Activated CD8-positive, alpha-beta T cell treated with anti-CD3 and anti-CD28 coated beads, Interleukin-2, amount 10 ng/mL, durations not matched to agents 7 days and 5 days (primary cell): ENCODE results near the gene STEEP1. TPM values are rescaled to one million over a fixed set of nuclear protein-coding genes. Genes with fewer than 3 reads are reported as not detected.

ENCODE experiments used
- ATAC-seq: fragments of 150-1000 bp; cut with Tn5 transposase; one replicate; pipeline ENCODE4 v1.10.0; 2021; ENCODE audit warnings: moderate library complexity
- CTCF ChIA-PET: fragments of 350-600 bp; sonication (Branson Sonifier 250); formaldehyde crosslinking; loops from one replicate; lab custom pipeline; 2021; ENCODE audit warnings: antibody characterized with exemption; lab: Charles Lee
- POLR2A ChIA-PET: fragments of 350-600 bp; sonication (Branson Sonifier 250); formaldehyde crosslinking; loops from one replicate; lab custom pipeline; 2021; ENCODE audit warnings: antibody characterized with exemption; lab: Charles Lee
- DNase-seq: peaks from one replicate; pipeline ENCODE4 v3.0.0-alpha.2; 2020
- H3K27ac Mint-ChIP-seq: one replicate; pipeline ENCODE4 v1.8.0; 2021; ENCODE audit warnings: mild to moderate bottlenecking, mixed read lengths
- H3K27me3 Mint-ChIP-seq: one replicate; pipeline ENCODE4 v1.8.0; 2021; ENCODE audit warnings: low read depth, mixed read lengths
- H3K36me3 Mint-ChIP-seq: one replicate; pipeline ENCODE4 v1.8.0; 2021; ENCODE audit warnings: low read depth, mixed read lengths
- H3K4me1 Mint-ChIP-seq: one replicate; pipeline ENCODE4 v1.8.0; 2021; ENCODE audit warnings: low read depth, mixed read lengths
- H3K4me3 Mint-ChIP-seq: one replicate; pipeline ENCODE4 v1.8.0; 2021; ENCODE audit warnings: mild to moderate bottlenecking, mixed read lengths
- H3K9me3 Mint-ChIP-seq: one replicate; pipeline ENCODE4 v1.8.0; 2022; ENCODE audit warnings: mixed read lengths; ENCODE audit not compliant: insufficient read depth
- total RNA-seq, 2 experiments: library from RNA; stranded (reverse); gene quantifications; one replicate each; pipeline ENCODE4 v1.2.3, GENCODE V29; 2021

The STEEP1 gene
- total RNA-seq, 2 experiments from 2014 or later = 20.2 to 20.5 TPM

GRCh38 chrX:119574394-119575266 lies 9.4 kb upstream of the STEEP1 start, which contains the start of gene UBE2A:
Gene UBE2A (plus strand): TSS chrX:119574563. CDS start chrX:119574712, 149 bp downstream.
- peak within 1 kb of the TSS; percentile 78 for H3K4me3 Mint-ChIP-seq
- H3K4me1 Mint-ChIP-seq = peaks cover 29% of the 10 kb centered on the region
- CTCF ChIA-PET = interaction anchor here (1.0 to 1.9 kb wide), 5 partner anchors 9 to 184 kb away, joined by 3 to 4 read pairs (median 3); partner anchors contain the start of gene SOWAHD
- no peaks in the 10 kb centered on the region for H3K27me3 Mint-ChIP-seq
- ATAC-seq (peak; percentile 90), DNase-seq (peak; percentile 91)
- H3K36me3 Mint-ChIP-seq = peaks cover 12% of the 10 kb centered on the region
- peak within 1 kb of the TSS; percentile 85 for H3K27ac Mint-ChIP-seq
- H3K9me3 Mint-ChIP-seq = no peaks in the 10 kb centered on the region
- POLR2A ChIA-PET = interaction anchor here (0.6 to 2.3 kb wide), 12 partner anchors 9 to 217 kb away, joined by 3 to 16 read pairs (median 4); partner anchors contain the start of genes NKRF, RPL39, SLC25A5 and STEEP1

- Mint-ChIP-seq H3K27ac (peak overlapping the region; percentile 85), H3K4me1 (peaks cover 29% of the 10 kb centered on the region), H3K36me3 (peaks cover 12% of the 10 kb centered on the region), H3K27me3 (no peaks in the 10 kb centered on the region), H3K4me3 (peak overlapping the region; percentile 78), H3K9me3 (no peaks in the 10 kb centered on the region)
- ATAC-seq (peak; percentile 8), DNase-seq (no peak)
- CTCF ChIA-PET = interaction anchor here (1.1 to 1.9 kb wide), 4 partner anchors 8 to 185 kb away, joined by 3 to 4 read pairs (median 3); partner anchors contain the start of gene SOWAHD
- POLR2A ChIA-PET = interaction anchor here (0.5 to 2.3 kb wide), 8 partner anchors 9 to 218 kb away, joined by 3 to 16 read pairs (median 4); partner anchors contain the start of genes NKRF, RPL39 and STEEP1
Observed at GRCh38 chrX:119573840-119574393, 8.7 kb upstream of the STEEP1 start.

GRCh38 chrX:119573222-119573621 lies 8.0 kb upstream of the STEEP1 start:
- DNase-seq (no peak), ATAC-seq (no peak)
- ChIA-PET CTCF (interaction anchor here (1.6 kb wide), 1 partner anchor 18 kb away, joined by 3 read pairs; no protein-coding TSS in a partner anchor), POLR2A (interaction anchor here (1.2 to 2.3 kb wide), 2 partner anchors 8 to 32 kb away, joined by 5 to 16 read pairs; partner anchors contain the start of genes NKRF and STEEP1)
- Mint-ChIP-seq H3K27me3 (no peaks in the 10 kb centered on the region), H3K4me1 (peaks cover 27% of the 10 kb centered on the region), H3K9me3 (no peaks in the 10 kb centered on the region), H3K36me3 (peaks cover 9% of the 10 kb centered on the region), H3K4me3 (peak overlapping the region; percentile 78), H3K27ac (no peak overlapping the region)

- Mint-ChIP-seq H3K36me3 (no peaks in the 10 kb centered on the region), H3K4me1 (peaks cover 15% of the 10 kb centered on the region), H3K27ac (no peak overlapping the region), H3K27me3 (no peaks in the 10 kb centered on the region), H3K9me3 (no peaks in the 10 kb centered on the region), H3K4me3 (no peak overlapping the region)
- ATAC-seq (no peak), DNase-seq (no peak)
- ChIA-PET CTCF (no interaction called here), POLR2A (no interaction called here)
Observed at GRCh38 chrX:119570351-119570835, 5.2 kb upstream of the STEEP1 start.

GRCh38 chrX:119552508-119552907 lies 12.7 kb downstream of the STEEP1 start:
- Mint-ChIP-seq H3K4me3 (no peak overlapping the region), H3K4me1 (no peaks in the 10 kb centered on the region), H3K9me3 (no peaks in the 10 kb centered on the region), H3K27ac (no peak overlapping the region), H3K27me3 (no peaks in the 10 kb centered on the region), H3K36me3 (no peaks in the 10 kb centered on the region)
- CTCF ChIA-PET = interaction anchor here (2.1 kb wide), 1 partner anchor 36 kb away, joined by 7 read pairs; no protein-coding TSS in a partner anchor
- DNase-seq (no peak), ATAC-seq (no peak)
- POLR2A ChIA-PET = no interaction called here

DNA sequence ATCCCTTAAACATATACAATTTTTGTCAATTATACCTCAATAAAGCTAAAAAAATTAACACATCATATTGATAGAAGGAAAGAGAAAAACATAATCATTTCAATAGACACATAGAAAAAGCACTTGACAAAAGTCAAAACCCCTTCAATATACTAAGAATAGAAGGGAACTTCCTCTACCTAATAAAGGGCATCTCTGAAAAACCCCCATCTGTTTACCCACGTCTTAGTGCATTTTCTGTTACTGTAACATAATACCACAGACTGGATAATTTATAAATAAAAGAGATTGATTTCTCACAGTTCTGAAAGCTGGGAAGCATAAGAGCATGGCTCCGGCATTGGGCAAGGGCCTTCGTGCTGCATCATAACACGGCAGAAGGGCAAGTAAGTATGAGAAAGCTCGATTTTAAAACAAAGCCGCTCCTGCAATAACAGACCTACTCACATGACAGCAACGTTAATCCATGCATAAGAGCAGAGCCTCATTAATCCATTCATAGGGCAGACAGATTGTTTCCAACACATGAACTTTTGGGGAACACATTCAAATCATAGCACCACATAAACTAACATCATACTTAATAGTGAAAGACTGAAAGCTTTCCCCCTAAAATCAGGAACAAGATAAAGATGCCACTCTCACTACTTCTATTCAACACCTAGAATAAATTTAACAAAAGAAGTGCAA lies 15.7 kb downstream of the STEEP1 start:
- H3K9me3 Mint-ChIP-seq = no peaks in the 10 kb centered on the region
- H3K27ac Mint-ChIP-seq = no peak overlapping the region
- H3K4me1 Mint-ChIP-seq = no peaks in the 10 kb centered on the region
- H3K4me3 Mint-ChIP-seq = no peak overlapping the region
- no peaks in the 10 kb centered on the region for H3K27me3 Mint-ChIP-seq
- DNase-seq (no peak), ATAC-seq (no peak)
- H3K36me3 Mint-ChIP-seq = no peaks in the 10 kb centered on the region
- POLR2A ChIA-PET = no interaction called here
- CTCF ChIA-PET = no interaction called here

GRCh38 chrX:119541188-119541587 lies 24.0 kb downstream of the STEEP1 start:
- CTCF ChIA-PET = no interaction called here

GRCh38 chrX:119539872-119540271 lies 25.3 kb downstream of the STEEP1 start:
- Mint-ChIP-seq H3K27ac (no peak overlapping the region), H3K27me3 (no peaks in the 10 kb centered on the region), H3K9me3 (no peaks in the 10 kb centered on the region), H3K4me3 (no peak overlapping the region), H3K4me1 (peaks cover 7% of the 10 kb centered on the region), H3K36me3 (peaks cover 6% of the 10 kb centered on the region)
- CTCF ChIA-PET = no interaction called here
- POLR2A ChIA-PET = no interaction called here
- ATAC-seq = no peak
- DNase-seq = peak; percentile 20

More at GRCh38 chrX:119541188-119541587, 24.0 kb downstream of the STEEP1 start:
- no peak overlapping the region for H3K4me3 Mint-ChIP-seq
- peaks cover 6% of the 10 kb centered on the region for H3K36me3 Mint-ChIP-seq
- POLR2A ChIA-PET = no interaction called here
- no peak overlapping the region for H3K27ac Mint-ChIP-seq
- no peaks in the 10 kb centered on the region for H3K27me3 Mint-ChIP-seq
- H3K4me1 Mint-ChIP-seq = peaks cover 7% of the 10 kb centered on the region
- ATAC-seq (no peak), DNase-seq (no peak)
- H3K9me3 Mint-ChIP-seq = no peaks in the 10 kb centered on the region

- Mint-ChIP-seq H3K4me1 (peaks cover 7% of the 10 kb centered on the region), H3K9me3 (no peaks in the 10 kb centered on the region), H3K27ac (no peak overlapping the region), H3K27me3 (no peaks in the 10 kb centered on the region), H3K36me3 (peaks cover 6% of the 10 kb centered on the region), H3K4me3 (no peak overlapping the region)
- DNase-seq = no peak
- ATAC-seq = no peak
- POLR2A ChIA-PET = no interaction called here
- CTCF ChIA-PET = no interaction called here
Observed at GRCh38 chrX:119537487-119537886, 27.7 kb downstream of the STEEP1 start.

DNA sequence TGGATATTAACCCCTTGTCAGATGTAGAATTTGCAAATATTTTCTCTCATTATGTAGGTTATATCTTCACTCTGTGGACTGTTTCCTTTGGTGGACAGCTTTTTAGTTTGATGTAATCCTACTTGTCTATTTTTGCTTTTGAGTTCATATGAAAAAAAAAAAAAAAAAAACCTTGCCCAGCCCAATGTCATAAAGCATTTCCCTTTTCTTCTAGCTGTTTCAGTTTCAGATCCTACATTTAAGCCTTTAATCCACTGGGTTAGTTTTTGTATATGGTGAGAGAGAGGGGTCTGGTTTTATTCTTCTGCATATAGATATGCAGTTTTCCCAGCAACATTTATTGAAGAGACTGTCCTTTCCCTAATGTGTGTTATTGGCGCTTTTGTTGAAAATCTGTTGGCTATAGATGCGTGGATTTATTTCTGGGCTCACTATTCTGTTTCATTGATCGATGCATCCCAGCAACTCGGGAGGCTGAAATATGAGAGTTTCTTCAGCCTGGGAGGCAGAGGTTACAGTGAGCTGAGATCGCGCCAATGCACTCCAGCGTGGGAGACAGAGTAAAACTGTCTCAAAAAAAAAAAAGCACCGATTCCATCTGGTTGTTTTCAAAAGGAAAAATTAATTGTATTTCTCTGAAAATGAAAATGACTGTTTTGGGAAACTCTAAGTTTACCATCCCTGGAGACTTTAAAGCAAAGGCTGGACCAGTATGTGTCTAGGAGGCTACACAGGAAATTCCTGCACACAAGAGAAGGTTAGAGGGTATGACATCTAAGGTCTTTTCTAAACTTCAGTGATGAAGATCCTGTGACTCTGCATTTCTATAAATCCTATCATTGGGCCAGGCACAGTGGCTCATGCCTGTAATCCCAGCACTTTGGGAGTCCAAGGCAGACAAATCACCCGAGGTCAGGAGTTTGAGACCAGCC lies 35.6 kb downstream of the STEEP1 start:
- peaks cover 3% of the 10 kb centered on the region for H3K36me3 Mint-ChIP-seq
- POLR2A ChIA-PET = no interaction called here
- H3K4me1 Mint-ChIP-seq = peaks cover 7% of the 10 kb centered on the region
- H3K27me3 Mint-ChIP-seq = no peaks in the 10 kb centered on the region
- no peak overlapping the region for H3K27ac Mint-ChIP-seq
- H3K9me3 Mint-ChIP-seq = no peaks in the 10 kb centered on the region
- no peak overlapping the region for H3K4me3 Mint-ChIP-seq
- no peak for ATAC-seq
- CTCF ChIA-PET = interaction anchor here (0.7 kb wide), 1 partner anchor 13 kb away, joined by 3 read pairs; no protein-coding TSS in a partner anchor
- DNase-seq = no peak
